Measurements from ENCODE around the gene ZNF19.

Gene ZNF19

DNA sequence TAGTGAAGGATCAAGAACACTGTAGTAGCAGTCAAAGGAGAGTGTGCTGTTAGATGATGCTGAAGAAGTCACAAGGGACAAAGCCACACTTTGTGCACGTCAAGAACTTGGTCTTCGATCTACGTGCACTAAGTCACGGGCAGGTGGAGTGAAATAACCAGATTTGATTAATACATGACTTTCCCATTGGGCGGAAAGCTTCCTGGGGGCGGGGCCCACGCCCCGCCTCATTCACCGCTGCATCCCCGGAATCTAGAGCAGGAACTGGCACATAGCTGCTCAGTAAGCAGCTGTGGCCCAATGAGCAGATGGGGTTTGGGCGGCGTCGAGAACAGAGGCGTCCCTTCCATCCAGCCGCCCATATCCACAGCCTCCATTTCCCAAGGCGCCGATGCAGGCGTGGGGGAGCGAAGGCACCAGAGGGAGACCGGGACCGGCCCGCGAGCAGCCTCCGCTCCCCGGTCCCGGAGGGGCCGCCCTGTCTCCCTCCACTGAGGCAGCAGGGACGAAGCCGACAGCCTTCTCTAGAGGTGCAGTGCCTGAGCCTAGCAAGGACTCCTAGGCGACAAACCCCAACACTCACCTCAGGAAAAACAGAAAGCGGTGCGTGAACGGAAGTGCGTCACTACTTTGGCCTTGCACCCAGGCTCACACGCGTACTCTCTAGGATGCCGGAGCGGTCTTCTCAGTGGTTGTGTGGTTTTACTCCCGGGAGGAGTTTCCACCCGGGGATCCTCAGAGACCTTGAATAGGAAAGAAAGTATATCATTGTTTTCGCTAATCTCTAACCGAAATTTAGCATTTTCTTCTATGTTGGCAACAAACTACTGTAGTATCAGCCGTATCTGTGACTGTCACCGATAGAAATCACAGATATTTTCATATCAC, 4.9 kb downstream of the ZNF19 start:
- DNase-seq, result peak; percentile 66

DNA sequence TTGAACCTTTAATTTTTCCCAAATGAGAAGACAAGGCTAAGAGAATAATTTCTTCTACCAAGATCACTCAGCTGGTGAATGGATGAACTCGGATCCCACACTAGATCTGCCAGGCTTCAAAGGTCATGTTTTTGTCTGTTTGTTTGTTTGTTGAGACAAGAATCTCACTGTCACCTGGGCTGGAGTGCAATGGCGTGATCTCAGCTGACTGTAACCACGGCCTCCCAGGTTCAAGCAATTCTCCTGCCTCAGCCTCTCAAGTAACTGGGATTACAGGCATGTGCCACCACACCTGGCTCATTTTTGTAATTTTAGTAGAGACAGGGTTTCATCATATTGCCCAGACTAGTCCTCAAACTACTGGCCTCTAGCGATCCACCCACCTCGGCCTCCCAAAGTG, 6.6 kb downstream of the ZNF19 start:
- DNase-seq, result no peak

DNA sequence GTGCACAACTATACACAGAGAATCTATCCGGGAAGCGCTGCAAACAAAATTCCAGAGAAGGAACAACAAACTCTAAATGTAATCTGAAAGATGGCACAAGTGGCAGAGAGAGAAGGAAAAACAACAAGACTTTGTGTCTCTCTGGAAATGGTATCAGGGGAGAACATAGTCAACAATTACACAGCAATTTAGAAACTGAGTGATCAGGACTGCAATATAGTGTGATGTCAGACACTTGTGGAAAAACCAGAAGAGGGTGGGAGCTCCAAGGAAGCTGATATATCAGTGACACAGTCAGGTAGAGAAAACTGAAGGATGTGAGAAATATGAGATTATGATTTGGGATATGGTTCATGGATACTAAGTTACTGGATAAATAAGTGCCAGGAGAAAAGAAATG, 8.2 kb downstream of the ZNF19 start:
- DNase-seq, result no peak

DNA sequence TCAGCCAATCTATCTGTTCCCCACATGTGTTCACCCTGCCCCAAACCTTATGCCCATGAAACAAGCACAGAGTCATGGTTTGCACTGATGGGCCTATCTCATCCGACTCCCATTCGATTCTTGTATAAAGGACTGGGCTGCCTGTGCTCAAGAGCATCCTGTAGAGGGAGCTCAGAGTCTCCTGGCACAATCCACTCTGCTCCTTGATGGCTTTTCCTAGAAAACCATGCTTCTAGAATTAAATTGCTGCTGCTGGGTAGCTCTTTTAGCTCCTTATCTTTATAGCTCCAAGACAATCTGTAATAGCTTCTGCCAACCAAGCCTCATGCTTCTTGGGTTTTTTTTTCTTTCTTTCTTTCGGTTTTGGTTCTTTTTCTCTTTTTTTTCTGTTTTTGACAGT, 9.7 kb downstream of the ZNF19 start:
- DNase-seq, result no peak

DNA sequence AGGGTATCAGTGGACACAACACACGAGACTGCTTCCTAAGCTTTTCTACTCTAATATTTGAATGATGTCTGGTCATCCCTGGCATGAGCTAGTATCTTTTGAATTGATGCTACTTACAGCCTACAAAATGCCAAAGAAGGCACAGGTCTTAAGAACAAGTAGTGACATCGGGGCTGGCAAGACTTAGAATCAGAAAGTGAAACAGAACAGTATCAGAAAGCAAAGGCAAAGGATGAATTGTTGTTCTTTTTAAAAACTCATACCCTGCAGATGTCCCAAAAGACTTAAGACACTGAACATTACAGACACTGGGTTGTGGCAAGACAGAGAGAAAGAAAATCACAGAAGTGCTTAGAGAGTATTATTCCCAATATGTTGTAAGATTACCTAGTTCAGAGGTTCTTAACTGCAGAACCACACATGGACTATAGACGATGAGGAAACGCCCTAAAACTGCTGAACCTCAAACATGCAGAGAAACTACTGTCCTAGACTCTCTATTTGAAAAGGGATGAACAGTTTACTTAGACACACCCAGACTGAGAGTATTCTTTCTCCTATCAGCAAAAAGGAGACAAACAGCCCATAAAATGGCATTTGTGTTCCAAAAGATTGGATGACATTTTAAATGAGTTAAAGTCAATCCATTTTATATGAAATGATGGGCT, 12.5 kb downstream of the ZNF19 start:
- DNase-seq, result no peak

DNA sequence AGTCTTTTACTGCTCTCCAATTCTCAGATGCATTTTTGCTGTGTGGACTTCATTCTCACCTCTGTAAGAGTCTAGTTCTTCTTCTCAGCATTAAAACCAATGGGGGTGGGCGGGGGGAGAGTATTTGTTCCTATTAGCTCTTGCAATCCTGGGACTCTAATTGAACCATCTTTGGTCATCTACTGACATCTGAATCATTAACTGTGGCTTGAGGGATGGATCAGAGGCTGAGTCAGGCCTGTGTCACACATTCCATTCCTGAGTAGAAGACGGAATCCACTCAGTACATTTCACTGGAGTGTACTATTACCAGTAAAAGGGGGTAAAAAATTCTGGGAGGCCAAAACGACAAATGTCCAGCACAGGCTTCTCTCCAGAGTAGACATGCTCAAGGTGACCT, 14.3 kb downstream of the ZNF19 start:
- no peak for DNase-seq

DNA sequence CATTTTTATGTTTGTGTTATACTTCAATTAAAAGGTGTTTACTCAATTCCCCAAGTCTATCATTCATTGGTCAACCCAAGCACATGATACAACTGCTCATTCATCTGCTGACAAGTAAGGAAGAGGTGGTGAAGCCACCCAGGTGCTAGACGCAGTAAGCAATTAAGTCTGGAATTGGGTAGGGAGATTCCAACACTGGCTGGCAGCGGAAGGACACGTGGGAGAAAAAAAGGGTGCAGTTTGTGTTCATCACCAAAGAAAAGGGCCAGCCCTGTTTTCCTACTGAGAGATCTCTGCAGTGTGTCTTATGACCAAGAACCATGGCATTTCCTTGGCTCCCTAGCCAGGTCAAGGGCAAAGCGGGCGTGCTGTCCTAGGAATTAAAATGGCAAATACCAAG, 15.2 kb downstream of the ZNF19 start:
- DNase-seq, result no peak

DNA sequence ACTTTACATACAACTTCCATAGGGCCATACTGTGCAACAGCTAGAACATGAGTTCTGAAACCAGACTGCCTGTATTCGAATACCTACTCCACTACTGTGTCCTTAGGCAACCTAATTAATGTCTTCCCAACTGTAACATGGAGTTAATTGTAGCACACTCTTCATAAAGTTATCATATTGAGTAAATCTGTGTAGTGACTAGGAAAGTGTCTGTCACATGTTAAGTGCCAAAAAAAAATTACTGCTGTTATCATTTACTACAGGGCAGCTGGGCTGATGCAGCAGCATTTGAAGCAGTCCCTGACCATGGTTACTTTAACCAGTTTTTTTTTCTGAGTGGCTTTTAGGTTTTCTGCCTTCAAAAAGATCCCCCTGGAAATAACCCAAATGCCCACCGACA, 16.2 kb downstream of the ZNF19 start:
- no peak for DNase-seq

DNA sequence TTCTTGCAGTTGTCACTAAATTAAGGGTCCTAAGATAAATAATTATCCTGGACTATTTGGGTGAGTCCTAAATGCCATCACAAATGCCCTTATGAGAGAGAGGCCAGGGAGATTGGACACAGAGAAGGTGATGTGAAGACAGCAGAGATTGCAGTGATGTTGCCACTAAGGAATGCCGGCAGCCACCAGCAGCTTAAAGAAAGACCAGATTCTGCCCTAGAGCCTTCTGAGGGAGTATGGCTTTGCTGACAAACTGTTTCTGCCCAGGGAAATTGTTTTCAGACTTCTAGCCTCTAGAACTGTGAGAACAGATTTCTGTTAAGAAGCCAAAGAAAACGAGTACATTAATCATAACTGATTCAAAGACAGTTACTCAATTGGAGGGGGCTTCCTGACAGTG, 17.1 kb downstream of the ZNF19 start:
- no peak for DNase-seq

DNA sequence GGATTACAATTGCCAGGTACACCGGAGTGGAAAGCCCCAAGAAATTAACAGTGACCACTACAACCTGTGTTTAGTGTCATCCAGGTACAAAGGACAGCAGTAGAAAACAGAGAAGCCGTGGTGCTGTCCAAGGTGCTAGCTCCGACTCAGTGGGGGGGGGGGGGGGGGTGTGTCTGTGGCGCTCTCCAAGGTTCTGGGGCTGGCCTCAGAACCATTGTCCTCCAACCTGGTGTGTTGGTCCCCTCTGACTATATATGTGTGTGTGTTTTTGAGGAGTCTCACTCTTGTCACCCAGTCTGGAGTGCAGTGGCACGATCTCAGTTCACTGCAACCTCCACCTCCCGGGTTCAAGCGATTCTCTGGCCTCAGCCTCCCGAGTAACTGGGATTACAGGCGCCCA, 21.3 kb downstream of the ZNF19 start:
- no peak for DNase-seq

DNA sequence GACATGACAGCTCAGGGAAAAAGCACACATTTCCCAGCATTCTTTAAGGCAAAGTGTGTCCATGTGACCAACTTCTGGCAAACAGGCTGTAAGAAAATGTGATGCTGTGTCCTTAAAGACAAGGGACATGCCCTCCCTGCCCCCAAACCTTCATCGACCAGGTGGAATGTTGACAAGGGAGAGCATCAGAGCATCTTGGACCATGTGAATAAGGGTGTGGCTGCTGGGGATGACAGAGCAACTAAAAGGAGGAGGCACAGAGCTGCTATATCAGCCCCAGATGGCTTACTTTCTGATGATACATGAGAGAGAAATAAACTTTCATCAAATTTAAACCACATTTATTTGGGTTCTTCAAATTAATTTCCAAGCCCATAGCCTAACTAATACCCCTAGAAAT, 24.9 kb downstream of the ZNF19 start:
- DNase-seq, result no peak

DNA sequence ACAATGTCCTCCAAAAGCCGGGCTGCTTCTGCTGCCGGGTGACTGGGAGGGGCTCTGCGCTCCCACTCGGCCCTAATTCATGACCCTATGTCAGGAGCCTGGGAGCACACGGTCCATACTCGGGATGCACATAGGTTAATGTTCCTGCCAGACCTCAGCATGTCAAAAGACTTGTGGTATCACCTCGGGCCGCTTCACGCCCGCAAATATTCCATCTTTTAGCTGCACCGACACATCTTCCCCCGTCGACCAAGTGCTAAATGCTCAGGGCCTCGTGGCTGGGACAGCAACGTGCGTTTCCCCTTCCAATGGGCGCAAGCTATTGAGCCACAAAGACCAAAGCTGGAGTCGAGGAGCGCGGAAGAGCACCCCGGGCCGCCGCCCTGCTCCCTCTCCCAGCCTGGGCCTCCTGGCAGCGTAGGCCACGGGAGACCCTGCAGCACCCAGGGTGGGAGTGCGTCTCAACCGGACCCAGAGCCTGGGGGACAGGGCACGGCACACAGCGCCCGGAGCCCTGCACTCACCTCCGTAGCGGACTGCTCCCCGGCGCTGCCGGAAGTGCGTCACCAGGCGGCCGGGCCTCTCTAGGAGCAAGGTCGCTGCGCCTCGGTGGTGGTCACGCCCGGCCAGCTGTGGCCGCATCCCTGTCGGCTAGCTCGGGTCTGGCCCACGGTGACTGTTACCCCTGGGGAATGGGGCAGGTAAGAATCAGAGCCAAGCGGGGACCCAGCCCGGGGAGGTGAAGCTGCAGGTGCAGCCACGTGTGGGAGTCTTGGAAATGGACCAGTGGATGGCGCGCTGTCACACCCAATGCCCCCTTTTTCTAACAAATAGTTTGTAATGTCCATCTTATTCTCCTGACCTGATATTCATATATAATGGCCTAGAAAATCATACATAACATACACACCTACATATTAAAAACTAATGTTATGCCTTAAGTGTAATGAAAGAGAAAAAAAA, 27.2 kb downstream of the ZNF19 start, which contains the start of gene ZNF23:
Gene ZNF23, minus strand, starts transcription at position 562 of the 963 bp plus-strand sequence. CDS start 5,451 bp downstream, outside the sequence.
- DNase-seq, result peak; percentile 24

DNA sequence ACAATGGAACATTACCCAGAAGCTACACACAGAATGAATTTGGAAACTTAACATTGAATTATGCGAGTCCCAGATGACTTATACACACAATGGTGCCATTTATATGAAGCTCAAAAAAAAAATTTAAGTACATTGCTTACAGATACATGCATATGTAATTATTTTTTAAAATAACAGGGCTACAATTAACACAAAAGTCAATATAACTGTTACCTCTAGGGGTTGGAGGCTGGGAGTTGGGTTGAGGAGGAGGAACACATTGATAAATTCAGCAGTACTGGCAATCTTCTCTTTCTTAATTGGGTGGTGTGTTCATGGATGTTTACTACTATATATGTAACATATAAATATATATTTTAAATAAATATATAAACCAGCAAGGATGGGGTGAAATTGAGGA, 28.2 kb downstream of the ZNF19 start:
- no peak for DNase-seq

DNA sequence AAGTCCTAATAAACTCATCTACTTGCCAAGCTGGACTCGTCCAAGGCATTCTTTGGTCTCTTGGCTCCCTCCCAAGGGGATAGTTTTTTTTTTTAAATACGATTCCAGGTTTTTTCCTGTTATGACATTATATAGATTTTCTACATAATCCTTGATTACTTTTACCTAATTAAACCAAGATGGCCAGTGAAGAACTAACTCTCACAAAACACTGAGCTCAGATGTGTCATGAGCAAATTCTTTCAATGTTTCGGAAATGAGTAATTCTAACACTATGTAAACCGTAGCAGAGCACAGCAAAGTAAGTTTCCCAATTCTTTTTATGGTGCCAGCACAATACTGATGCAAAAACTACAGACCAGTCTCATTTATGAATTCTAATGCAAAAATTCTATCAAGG, 28.9 kb downstream of the ZNF19 start:
- DNase-seq, result no peak

DNA sequence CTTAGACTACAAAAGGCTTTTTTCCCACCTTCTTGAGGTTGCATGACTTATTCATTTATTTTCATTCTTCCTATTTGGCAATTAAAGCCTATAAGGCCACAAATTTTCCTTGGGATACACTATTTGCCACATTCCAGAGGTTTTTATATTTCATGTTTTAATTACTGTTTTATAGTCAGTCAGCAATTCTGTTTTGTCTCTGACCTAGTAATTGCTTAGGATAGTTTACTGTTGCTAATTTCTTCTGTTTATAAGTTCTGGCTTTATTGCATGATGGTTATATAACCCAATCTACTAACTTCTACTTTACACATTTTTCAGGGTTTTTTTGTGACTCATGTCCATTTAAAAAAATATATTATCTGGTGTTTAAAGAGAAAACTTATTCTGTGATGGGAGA, 29.6 kb downstream of the ZNF19 start:
- DNase-seq, result no peak

DNA sequence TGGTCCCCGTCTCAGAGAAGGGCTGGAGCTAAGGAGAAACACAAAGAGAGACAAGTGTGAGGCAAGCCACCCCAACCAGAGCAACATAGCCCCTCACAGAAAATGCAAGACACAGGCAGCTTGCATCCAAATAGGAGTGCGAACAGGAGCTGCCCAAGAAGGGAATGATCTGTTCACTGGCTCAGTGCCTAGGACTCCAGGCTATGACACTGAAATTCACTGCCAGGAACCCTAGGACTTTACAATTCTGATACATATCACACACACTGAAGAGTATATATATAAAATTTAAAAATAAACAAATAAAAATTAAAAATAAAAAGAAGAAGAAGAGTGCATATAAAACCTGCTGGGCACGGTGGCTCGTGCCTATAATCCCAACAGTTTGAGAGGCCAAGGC, 32.3 kb downstream of the ZNF19 start:
- DNase-seq, result no peak

DNA sequence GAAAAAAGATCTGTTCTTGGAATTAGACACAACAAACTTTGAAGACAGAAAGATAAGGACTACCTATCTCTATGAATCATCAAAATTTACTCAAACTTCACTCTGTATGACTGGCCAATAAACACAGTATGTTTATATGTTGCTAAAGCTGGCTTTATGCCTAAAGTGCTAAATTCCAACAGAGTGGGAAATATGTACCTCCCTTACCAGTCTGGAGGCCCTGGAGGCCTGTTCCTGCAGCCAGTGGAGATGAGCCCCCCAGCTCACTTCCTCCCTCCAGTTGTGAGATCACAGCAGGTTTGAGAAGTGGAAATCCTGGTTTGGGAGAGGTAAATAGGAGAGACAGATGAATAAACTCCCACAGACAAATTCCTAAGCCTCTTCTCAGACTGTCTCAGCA, 36.1 kb downstream of the ZNF19 start:
- DNase-seq, result no peak

DNA sequence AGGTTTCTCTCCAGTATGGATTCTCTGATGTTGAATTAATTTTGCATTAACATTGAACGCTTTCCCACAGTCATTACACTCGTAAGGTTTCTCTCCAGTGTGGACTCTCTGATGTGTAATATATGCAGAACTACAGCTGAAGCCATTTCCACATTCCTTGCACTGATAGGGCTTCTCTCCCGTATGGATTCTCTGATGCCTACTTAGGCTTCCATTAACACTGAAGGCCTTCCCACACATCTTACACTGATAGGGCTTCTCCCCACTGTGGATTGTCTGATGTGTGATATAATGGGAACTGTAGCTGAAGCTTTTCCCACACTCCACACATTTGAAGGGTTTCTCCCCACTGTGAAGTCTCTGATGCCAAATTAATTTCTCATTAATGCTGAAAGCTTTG, 40.1 kb downstream of the ZNF19 start:
- no peak for DNase-seq

DNA sequence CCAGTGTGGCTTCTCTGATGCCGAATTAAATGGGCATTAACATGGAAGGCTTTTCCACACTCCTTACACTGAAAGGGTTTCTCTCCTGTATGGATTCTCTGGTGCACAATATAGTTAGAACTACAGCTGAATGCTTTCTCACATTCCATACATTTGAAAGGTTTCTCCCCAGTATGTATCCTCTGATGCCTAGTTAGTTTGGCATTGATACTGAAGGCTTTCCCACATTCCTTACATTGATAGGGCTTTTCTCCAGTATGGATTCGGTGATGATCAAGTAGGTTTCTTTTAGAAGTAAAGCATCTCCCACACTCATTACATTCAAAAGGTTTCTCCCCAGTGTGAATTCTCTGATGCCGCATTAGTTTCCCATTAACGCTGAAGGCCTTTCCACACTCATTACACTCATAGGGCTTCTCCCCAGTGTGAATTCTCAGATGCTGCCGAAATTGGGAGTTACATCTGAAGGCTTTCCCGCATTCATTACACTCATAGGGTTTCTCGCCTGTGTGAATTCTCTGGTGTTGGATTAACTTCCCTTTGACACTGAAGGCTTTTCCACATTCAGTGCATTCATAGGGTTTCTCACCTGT, 40.8 kb downstream of the ZNF19 start:
- DNase-seq, result no peak

DNA sequence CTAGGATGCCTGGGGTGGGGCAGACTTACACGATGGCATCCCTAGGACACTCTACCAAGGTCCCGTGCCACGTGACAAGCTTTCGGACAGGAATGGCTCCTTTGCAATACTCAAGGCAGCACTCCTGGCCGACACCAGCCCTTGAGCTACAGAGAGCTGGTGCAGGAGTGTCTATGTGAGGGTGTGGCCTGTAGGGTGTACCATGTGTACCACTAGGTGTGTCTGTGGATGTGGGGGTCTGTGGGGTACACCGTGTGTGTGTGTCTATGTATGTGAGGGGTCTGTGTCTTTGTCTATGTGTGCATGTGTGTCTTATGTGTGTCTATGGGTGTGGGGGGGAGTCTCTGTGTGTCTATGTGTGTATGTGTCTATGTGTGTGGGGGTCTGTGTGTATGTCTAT, 45.4 kb downstream of the ZNF19 start:
- no peak for DNase-seq

DNA sequence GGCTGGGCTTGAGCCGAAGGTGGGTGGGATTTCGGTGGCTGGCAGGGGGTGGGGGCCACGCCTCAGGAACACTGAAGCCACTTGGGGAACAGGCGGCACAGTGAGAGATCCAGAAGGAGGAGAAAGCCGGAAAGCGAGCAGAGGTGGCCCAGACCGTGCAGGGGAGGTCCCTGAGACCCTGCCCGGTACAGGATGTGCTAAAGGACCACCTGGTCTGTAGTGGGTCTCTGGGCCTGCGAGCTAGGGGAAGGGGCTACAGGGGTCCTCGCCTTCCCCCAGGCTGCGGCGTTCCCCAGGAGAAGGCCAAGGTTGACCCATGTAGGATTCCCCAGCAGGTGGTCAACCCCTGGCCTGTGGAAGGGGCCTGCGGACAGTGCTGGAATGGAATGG, 47.1 kb downstream of the ZNF19 start, which contains the start of gene TLE7:
Gene TLE7, minus strand, starts transcription at position 4 of the 390 bp plus-strand sequence. CDS start 8,730 bp downstream, outside the sequence.
- no peak for DNase-seq

DNA sequence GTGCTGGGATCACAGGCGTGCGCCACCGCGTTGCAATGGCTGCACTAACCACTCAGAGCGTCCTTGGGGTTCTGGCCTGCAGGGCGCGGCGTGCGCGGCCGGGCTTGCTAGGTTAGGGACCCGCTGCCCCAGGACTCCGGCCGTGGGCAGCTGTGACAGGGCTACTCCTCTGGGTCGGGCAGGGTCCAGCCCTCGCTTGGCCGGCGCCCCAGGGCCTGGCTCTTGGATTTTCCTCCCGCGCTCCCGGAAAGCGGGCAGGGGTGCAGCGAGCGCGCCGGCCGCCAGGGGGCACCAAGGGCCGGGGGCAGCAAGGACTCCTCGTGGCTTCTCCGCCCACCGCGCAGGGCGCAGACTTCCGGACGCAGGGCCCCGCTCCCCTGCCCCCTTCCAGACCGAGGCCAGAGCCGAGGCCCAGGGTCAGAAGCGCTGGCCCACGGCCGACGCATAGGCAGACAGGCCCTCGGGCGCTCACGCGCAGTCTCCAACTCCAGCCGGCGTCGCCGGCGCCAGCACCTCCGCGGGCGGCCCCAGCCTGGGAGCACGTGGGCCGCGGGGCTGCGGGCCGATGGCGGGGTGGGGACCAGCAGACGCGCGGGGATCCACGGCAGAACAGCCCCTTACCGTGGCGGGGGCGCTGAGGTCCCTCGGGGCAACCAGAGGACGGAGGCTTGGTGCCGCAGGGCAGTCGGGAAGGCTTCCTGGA, 47.6 kb downstream of the ZNF19 start:
- no peak for DNase-seq
